Upper lobe of right lung (tissue), 1 donor: Measurements from ENCODE around the gene NTNG2. TPM values are rescaled to one million over a fixed set of nuclear protein-coding genes. Genes with fewer than 3 reads are reported as not detected.

Experiments
- ATAC-seq: fragments of 200-7000 bp; cut with Tn5 transposase; one replicate; pipeline ENCODE4 v1.9.1; 2020; ENCODE audit warnings: mild to moderate bottlenecking, moderate library complexity
- DNase-seq: peaks from one replicate; pipeline ENCODE4 v3.0.0-alpha.2; 2020
- H3K27ac ChIP-seq: fragments of 200-600 bp; one replicate; pipeline ENCODE4 v1.8.0; 2022
- H3K27me3 ChIP-seq: fragments of 200-600 bp; one replicate; pipeline ENCODE4 v1.8.0; 2022; ENCODE audit warnings: mild to moderate bottlenecking
- H3K36me3 ChIP-seq: fragments of 200-600 bp; one replicate; pipeline ENCODE4 v1.8.0; 2022
- H3K4me1 ChIP-seq: fragments of 200-600 bp; one replicate; pipeline ENCODE4 v1.8.0; 2022
- H3K4me3 ChIP-seq: fragments of 200-600 bp; one replicate; pipeline ENCODE4 v1.8.0; 2022; ENCODE audit warnings: mild to moderate bottlenecking
- H3K9me3 ChIP-seq: fragments of 200-600 bp; one replicate; pipeline ENCODE4 v1.8.0; 2022
- CTCF ChIP-seq: fragments of 200-600 bp; IDR thresholded peaks from one replicate; pipeline ENCODE4 v1.8.0; 2022; ENCODE audit warnings: antibody characterized with exemption
- intact Hi-C: fragments of 100-400 bp; cut with DNase I; formaldehyde crosslinking; loops from one replicate; pipeline ENCODE4 v1.11.0; 2022
- total RNA-seq: library from RNA; stranded (reverse); fragmentation: NEBNext Ultra II Directional; extraction: Animal tissue kit (Norgen Biotek cat#: 25700); gene quantifications from one replicate; pipeline ENCODE4 v1.2.1, GENCODE V29; 2021
- donor health status: DM: no; HTN: yes; CAD: no; lungs with severe emphysema.

NTNG2 gene
- total RNA-seq, 1 donor from 2014 or later, result 7.6 TPM

GRCh38 chr9:132147839-132148238 lies 14.0 kb upstream of the NTNG2 start:
- no peak overlapping the region for H3K4me3 ChIP-seq
- DNase-seq (no peak), ATAC-seq (no peak)
- TF ChIP-seq CTCF, result no peak
- H3K27me3 ChIP-seq, result peaks cover 37% of the 10 kb centered on the region
- H3K36me3 ChIP-seq, result no peaks in the 10 kb centered on the region
- H3K4me1 ChIP-seq, result no peaks in the 10 kb centered on the region
- no peak overlapping the region for H3K27ac ChIP-seq
- no peaks in the 10 kb centered on the region for H3K9me3 ChIP-seq
- intact Hi-C loops, result no loop called here

GRCh38 chr9:132150256-132150655 lies 11.6 kb upstream of the NTNG2 start:
- no peaks in the 10 kb centered on the region for H3K4me1 ChIP-seq
- peaks cover 25% of the 10 kb centered on the region for H3K27me3 ChIP-seq
- H3K27ac ChIP-seq, result no peak overlapping the region
- intact Hi-C loops, result no loop called here
- DNase-seq (no peak), ATAC-seq (no peak)
- no peak for TF ChIP-seq CTCF
- H3K36me3 ChIP-seq, result no peaks in the 10 kb centered on the region
- no peak overlapping the region for H3K4me3 ChIP-seq
- H3K9me3 ChIP-seq, result no peaks in the 10 kb centered on the region

GRCh38 chr9:132151118-132151517 lies 10.7 kb upstream of the NTNG2 start:
- H3K4me1 ChIP-seq, result no peaks in the 10 kb centered on the region
- H3K27me3 ChIP-seq, result peaks cover 24% of the 10 kb centered on the region
- no peak for ATAC-seq
- intact Hi-C loops, result no loop called here
- no peak overlapping the region for H3K27ac ChIP-seq
- H3K9me3 ChIP-seq, result no peaks in the 10 kb centered on the region
- TF ChIP-seq CTCF, result no peak
- H3K4me3 ChIP-seq, result no peak overlapping the region
- H3K36me3 ChIP-seq, result no peaks in the 10 kb centered on the region
- no peak for DNase-seq

GRCh38 chr9:132152231-132152630 lies 9.6 kb upstream of the NTNG2 start:
- Histone ChIP-seq H3K27me3 (peaks cover 25% of the 10 kb centered on the region), H3K4me3 (no peak overlapping the region), H3K9me3 (no peaks in the 10 kb centered on the region), H3K27ac (no peak overlapping the region), H3K36me3 (no peaks in the 10 kb centered on the region), H3K4me1 (no peaks in the 10 kb centered on the region)
- ATAC-seq (no peak), DNase-seq (no peak)
- no peak for TF ChIP-seq CTCF
- intact Hi-C loops, result no loop called here

- Histone ChIP-seq H3K27me3 (peaks cover 35% of the 10 kb centered on the region), H3K4me3 (no peak overlapping the region), H3K9me3 (no peaks in the 10 kb centered on the region), H3K36me3 (no peaks in the 10 kb centered on the region), H3K27ac (no peak overlapping the region), H3K4me1 (no peaks in the 10 kb centered on the region)
- intact Hi-C loops, result no loop called here
- no peak for TF ChIP-seq CTCF
- no peak for ATAC-seq
- DNase-seq, result no peak
Measured at GRCh38 chr9:132154863-132155567, 6.8 kb upstream of the NTNG2 start.

GRCh38 chr9:132155568-132155895 lies 6.3 kb upstream of the NTNG2 start:
- Histone ChIP-seq H3K4me1 (no peaks in the 10 kb centered on the region), H3K27ac (no peak overlapping the region), H3K4me3 (no peak overlapping the region), H3K27me3 (peaks cover 36% of the 10 kb centered on the region), H3K9me3 (no peaks in the 10 kb centered on the region), H3K36me3 (no peaks in the 10 kb centered on the region)
- intact Hi-C loops, result no loop called here
- ATAC-seq, result no peak
- no peak for TF ChIP-seq CTCF
- no peak for DNase-seq
